Measurements from ENCODE around the gene SYNE4. TPM values are rescaled to one million over a fixed set of nuclear protein-coding genes. Genes with fewer than 3 reads are reported as not detected.

The SYNE4 gene
- total RNA-seq, 2 experiments from 2014 or later: 2.7 to 4.5 TPM

DNA sequence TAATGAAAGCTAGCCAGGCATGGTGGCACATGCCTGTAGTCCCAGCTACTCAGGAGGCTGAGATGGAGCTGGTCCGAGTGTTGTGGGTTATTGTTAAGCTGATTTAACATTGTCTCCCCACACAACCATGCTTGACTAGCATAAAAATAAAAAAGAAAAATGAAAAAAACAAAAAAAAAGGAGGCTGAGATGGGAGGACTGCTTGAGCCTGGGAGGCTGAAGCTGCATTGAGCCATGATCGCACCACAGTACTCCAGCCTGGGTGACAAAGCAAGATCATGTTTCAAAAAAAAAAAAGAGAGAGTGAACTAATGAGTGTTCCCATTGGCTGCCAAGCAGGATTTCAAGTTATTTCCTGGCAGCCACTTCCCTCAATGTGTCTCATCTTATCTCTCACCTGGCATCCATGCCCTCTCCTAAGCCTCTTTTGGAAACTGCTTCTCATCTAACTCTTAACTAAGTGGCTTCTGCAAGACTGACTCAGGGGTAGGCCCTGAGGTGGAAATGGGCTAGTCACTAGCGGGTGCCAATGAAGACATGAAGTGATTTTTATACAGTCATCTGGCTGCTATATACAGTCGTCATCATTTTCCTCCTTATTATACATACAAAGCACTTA, 40.6 kb upstream of the SYNE4 start:
- Histone ChIP-seq H3K36me3 (ENCODE audit: insufficient read depth, low read length) (no peaks in the 10 kb centered on the region), H3K9me3 (ENCODE audit: low read length) (no peaks in the 10 kb centered on the region), H3K9me2 (ENCODE audit: insufficient read depth, low read length) (no peaks in the 10 kb centered on the region), H3K27ac (ENCODE audit: low read depth, low read length, poor library complexity, severe bottlenecking) (no peak overlapping the region), H3K4me1 (ENCODE audit: insufficient read depth, low read length, poor library complexity, severe bottlenecking) (peaks cover 14% of the 10 kb centered on the region), H4K20me1 (ENCODE audit: insufficient read depth, low read length) (no peaks in the 10 kb centered on the region), H2AFZ (ENCODE audit: low read length) (no peak overlapping the region), H3K4me2 (ENCODE audit: low read length) (no peak overlapping the region), H3K79me2 (ENCODE audit: insufficient read depth, low read depth, low read length) (peaks cover 3% of the 10 kb centered on the region; the same call in 1 of the 2 replicates), H3K4me3 (ENCODE audit: low read depth, low read length, poor library complexity, severe bottlenecking) (no peak overlapping the region)
- no TSS peak for BruUV-seq (replicated peaks)
- CTCF ChIA-PET (ENCODE audit: unreplicated experiment): no interaction called here
- no peak for TF ChIP-seq EZH2phosphoT487 (IDR thresholded peaks at IDR 0.05; ENCODE audit: borderline replicate concordance, low read depth, low read length)
- TF ChIP-seq, protein P1, sequence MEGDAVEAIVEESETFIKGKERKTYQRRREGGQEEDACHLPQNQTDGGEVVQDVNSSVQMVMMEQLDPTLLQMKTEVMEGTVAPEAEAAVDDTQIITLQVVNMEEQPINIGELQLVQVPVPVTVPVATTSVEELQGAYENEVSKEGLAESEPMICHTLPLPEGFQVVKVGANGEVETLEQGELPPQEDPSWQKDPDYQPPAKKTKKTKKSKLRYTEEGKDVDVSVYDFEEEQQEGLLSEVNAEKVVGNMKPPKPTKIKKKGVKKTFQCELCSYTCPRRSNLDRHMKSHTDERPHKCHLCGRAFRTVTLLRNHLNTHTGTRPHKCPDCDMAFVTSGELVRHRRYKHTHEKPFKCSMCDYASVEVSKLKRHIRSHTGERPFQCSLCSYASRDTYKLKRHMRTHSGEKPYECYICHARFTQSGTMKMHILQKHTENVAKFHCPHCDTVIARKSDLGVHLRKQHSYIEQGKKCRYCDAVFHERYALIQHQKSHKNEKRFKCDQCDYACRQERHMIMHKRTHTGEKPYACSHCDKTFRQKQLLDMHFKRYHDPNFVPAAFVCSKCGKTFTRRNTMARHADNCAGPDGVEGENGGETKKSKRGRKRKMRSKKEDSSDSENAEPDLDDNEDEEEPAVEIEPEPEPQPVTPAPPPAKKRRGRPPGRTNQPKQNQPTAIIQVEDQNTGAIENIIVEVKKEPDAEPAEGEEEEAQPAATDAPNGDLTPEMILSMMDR (conservative IDR thresholded peaks at IDR 0.05; ENCODE audit: low read length): no peak
- POLR2A ChIA-PET: no interaction called here
- intact Hi-C loops (cut with micrococcal nuclease; ENCODE audit: unreplicated experiment): no loop called here
- DNase-seq (ENCODE audit: low spot score): no peak

DNA sequence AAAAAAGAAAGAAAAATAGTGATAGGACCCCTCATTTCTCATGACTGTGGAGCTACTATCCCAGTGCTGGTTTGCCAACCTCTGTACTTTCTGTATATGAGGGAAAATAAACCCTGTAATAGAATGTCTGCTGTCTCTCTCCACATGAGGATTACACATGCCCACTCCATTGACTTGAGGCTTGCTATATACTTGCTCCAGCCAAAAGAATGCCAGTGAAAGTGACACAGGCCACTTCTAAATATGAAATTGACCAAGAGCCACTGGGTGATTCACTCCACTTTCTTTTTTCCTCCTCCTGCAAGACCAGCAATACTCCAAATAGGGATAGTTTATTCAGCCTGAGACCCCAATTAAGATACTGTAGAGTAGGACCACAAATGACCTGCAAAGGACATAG, 39.2 kb upstream of the SYNE4 start:
- no TSS peak for BruUV-seq (replicated peaks)
- peaks cover 10% of the 10 kb centered on the region for H3K4me1 ChIP-seq (ENCODE audit: insufficient read depth, low read length, poor library complexity, severe bottlenecking)
- no peaks in the 10 kb centered on the region for H3K9me3 ChIP-seq (ENCODE audit: low read length)
- DNase-seq (ENCODE audit: low spot score): no peak
- no peak overlapping the region for H3K4me3 ChIP-seq (ENCODE audit: low read depth, low read length, poor library complexity, severe bottlenecking)
- no peak overlapping the region for H2AFZ ChIP-seq (ENCODE audit: low read length)
- no peaks in the 10 kb centered on the region; the same call in 1 of the 2 replicates for H3K79me2 ChIP-seq (ENCODE audit: insufficient read depth, low read depth, low read length)
- ChIA-PET POLR2A (interaction anchor here (0.6 kb wide), 1 partner anchor 107 kb away, joined by 3 read pairs; no protein-coding TSS in a partner anchor), CTCF (ENCODE audit: unreplicated experiment) (no interaction called here)
- H3K27ac ChIP-seq (ENCODE audit: low read depth, low read length, poor library complexity, severe bottlenecking): no peak overlapping the region
- H4K20me1 ChIP-seq (ENCODE audit: insufficient read depth, low read length): no peaks in the 10 kb centered on the region
- H3K4me2 ChIP-seq (ENCODE audit: low read length): no peak overlapping the region
- H3K9me2 ChIP-seq (ENCODE audit: insufficient read depth, low read length): no peaks in the 10 kb centered on the region
- H3K36me3 ChIP-seq (ENCODE audit: insufficient read depth, low read length): no peaks in the 10 kb centered on the region
- no peak for TF ChIP-seq EZH2phosphoT487 (IDR thresholded peaks at IDR 0.05; ENCODE audit: borderline replicate concordance, low read depth, low read length)
- TF ChIP-seq, protein P1 (conservative IDR thresholded peaks at IDR 0.05; ENCODE audit: low read length): no peak
- intact Hi-C loops (cut with micrococcal nuclease; ENCODE audit: unreplicated experiment): no loop called here

DNA sequence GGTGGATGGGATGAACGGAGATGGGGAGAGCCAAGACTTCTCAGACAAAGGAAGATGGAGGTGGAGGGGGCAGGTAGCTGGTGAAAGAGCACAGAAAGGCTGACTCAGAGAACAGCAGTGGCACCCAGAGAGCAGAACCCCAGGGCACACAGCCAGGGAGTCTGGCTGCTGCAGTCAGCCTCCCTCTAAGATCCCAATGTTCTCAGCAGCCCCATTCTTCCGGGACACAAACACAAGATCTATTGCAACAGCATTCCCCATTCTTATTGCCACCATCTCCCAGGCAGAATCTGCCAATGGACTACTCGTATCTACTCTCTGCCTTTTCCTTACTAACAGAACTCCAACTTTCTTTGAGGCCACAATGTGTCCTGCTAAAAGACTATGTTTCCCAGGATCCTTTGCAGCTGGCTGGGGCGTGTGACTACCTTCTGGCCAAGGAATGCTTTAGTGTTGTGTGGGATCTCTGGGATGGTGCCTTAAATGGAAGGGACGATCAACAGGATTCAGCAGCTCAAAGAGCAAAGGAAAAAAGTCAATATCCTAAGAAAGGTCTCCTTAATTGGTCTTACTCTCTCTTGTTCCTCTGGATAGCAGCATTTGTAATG, 37.9 kb upstream of the SYNE4 start:
- intact Hi-C loops (cut with micrococcal nuclease; ENCODE audit: unreplicated experiment): no loop called here

More for the DNA sequence above, 37.9 kb upstream of the SYNE4 start:
- Histone ChIP-seq H3K27ac (ENCODE audit: low read depth, low read length, poor library complexity, severe bottlenecking) (no peak overlapping the region), H2AFZ (ENCODE audit: low read length) (no peak overlapping the region), H3K79me2 (ENCODE audit: insufficient read depth, low read depth, low read length) (no peaks in the 10 kb centered on the region), H3K9me3 (ENCODE audit: low read length) (no peaks in the 10 kb centered on the region), H3K36me3 (ENCODE audit: insufficient read depth, low read length) (no peaks in the 10 kb centered on the region), H3K9me2 (ENCODE audit: insufficient read depth, low read length) (no peaks in the 10 kb centered on the region), H3K4me2 (ENCODE audit: low read length) (no peak overlapping the region), H3K4me1 (ENCODE audit: insufficient read depth, low read length, poor library complexity, severe bottlenecking) (peaks cover 4% of the 10 kb centered on the region), H4K20me1 (ENCODE audit: insufficient read depth, low read length) (no peaks in the 10 kb centered on the region), H3K4me3 (ENCODE audit: low read depth, low read length, poor library complexity, severe bottlenecking) (no peak overlapping the region)
- no TSS peak for BruUV-seq (replicated peaks)
- CTCF ChIA-PET (ENCODE audit: unreplicated experiment): no interaction called here
- no peak for DNase-seq (ENCODE audit: low spot score)
- POLR2A ChIA-PET: no interaction called here
- TF ChIP-seq, protein P1 (conservative IDR thresholded peaks at IDR 0.05; ENCODE audit: low read length): no peak
- no peak for TF ChIP-seq EZH2phosphoT487 (IDR thresholded peaks at IDR 0.05; ENCODE audit: borderline replicate concordance, low read depth, low read length)
